SK-N-SH treated with all-trans-retinoic acid at 6 μM for 48 hours (cell line): ENCODE measurements around the gene MLPH.

Source experiments
- ATAC-seq: fragments of 200-7000 bp; cut with Tn5 transposase; 3 replicates; pipeline ENCODE4 v1.9.1; 2020; ENCODE audit warnings: mild to moderate bottlenecking, moderate library complexity
- ARNTL ChIP-seq: fragments of 450-650 bp; formaldehyde crosslinking; IDR thresholded peaks from 2 replicates; pipeline ENCODE4 v1.5.0; 2020; ENCODE audit warnings: low read depth, mild to moderate bottlenecking, moderate library complexity, borderline replicate concordance
- BACH2 ChIP-seq: fragments of 250-450 bp; sonication (Bioruptor Pico); IDR thresholded peaks from 2 replicates; pipeline ENCODE4 v1.9.0; 2021; ENCODE audit warnings: mild to moderate bottlenecking, borderline replicate concordance
- CREB5 ChIP-seq: fragments of 250-450 bp; sonication (Bioruptor Pico); IDR thresholded peaks from 2 replicates; pipeline ENCODE4 v1.5.1; 2020; ENCODE audit warnings: low read depth, mild to moderate bottlenecking, moderate library complexity
- CSDC2 ChIP-seq: fragments of 250-450 bp; sonication (Bioruptor Pico); IDR thresholded peaks from 2 replicates; pipeline ENCODE4 v1.5.0; 2020; ENCODE audit warnings: mild to moderate bottlenecking, moderate library complexity
- CSRNP3 ChIP-seq: fragments of 250-450 bp; sonication (Bioruptor Pico); IDR thresholded peaks from 2 replicates; pipeline ENCODE4 v1.5.1; 2021; ENCODE audit warnings: mild to moderate bottlenecking, moderate library complexity
- ESRRG ChIP-seq: fragments of 250-450 bp; sonication (Bioruptor Pico); IDR thresholded peaks from 2 replicates; pipeline ENCODE4 v1.6.1; 2021; ENCODE audit warnings: mild to moderate bottlenecking
- GLIS3 ChIP-seq: fragments of 250-450 bp; sonication (Bioruptor Pico); IDR thresholded peaks from 2 replicates; pipeline ENCODE4 v1.5.0; 2020; ENCODE audit warnings: mild to moderate bottlenecking, moderate library complexity
- ISL1 ChIP-seq: fragments of 250-450 bp; sonication (Bioruptor Pico); IDR thresholded peaks from 2 replicates; pipeline ENCODE4 v2.1.2; 2022; ENCODE audit warnings: mild to moderate bottlenecking, moderate library complexity
- OSR1 ChIP-seq: fragments of 250-450 bp; sonication (Bioruptor Pico); IDR thresholded peaks from 2 replicates; pipeline ENCODE4 v1.8.0; 2022; ENCODE audit warnings: moderate library complexity, mild to moderate bottlenecking, inconsistent platforms
- PATZ1 ChIP-seq: fragments of 250-450 bp; sonication (Bioruptor Pico); IDR thresholded peaks from 2 replicates; pipeline ENCODE4 v1.8.0; 2020; ENCODE audit warnings: mild to moderate bottlenecking, moderate library complexity, borderline replicate concordance
- POU6F1 ChIP-seq: fragments of 250-450 bp; sonication (Bioruptor Pico); IDR thresholded peaks from 2 replicates; pipeline ENCODE4 v1.8.0; 2021; ENCODE audit warnings: low read depth, mild to moderate bottlenecking, moderate library complexity, borderline replicate concordance
- PPARA ChIP-seq: fragments of 250-450 bp; sonication (Bioruptor Pico); IDR thresholded peaks from 2 replicates; pipeline ENCODE4 v1.5.0; 2020; ENCODE audit warnings: mild to moderate bottlenecking, borderline replicate concordance
- RARB ChIP-seq: fragments of 250-450 bp; sonication (Bioruptor Pico); IDR thresholded peaks from 2 replicates; pipeline ENCODE4 v1.8.0; 2021; ENCODE audit warnings: mild to moderate bottlenecking, moderate library complexity
- SNAI2 ChIP-seq: fragments of 250-450 bp; sonication (Bioruptor Pico); IDR thresholded peaks from 2 replicates; pipeline ENCODE4 v1.5.0; 2020; ENCODE audit warnings: mild to moderate bottlenecking, moderate library complexity
- TCF4 ChIP-seq: fragments of 250-450 bp; sonication (Bioruptor Pico); IDR thresholded peaks from 2 replicates; pipeline ENCODE4 v1.8.0; 2021; ENCODE audit warnings: mild to moderate bottlenecking, moderate library complexity, borderline replicate concordance
- TOX ChIP-seq: fragments of 250-450 bp; sonication (Bioruptor Pico); IDR thresholded peaks from 2 replicates; pipeline ENCODE4 v1.8.0; 2021; ENCODE audit warnings: mild to moderate bottlenecking, moderate library complexity, borderline replicate concordance
- TSHZ2 ChIP-seq: fragments of 250-450 bp; sonication (Bioruptor Pico); IDR thresholded peaks from 2 replicates; pipeline ENCODE4 v1.5.0; 2020; ENCODE audit warnings: mild to moderate bottlenecking, moderate library complexity
- ZC3H10 ChIP-seq: fragments of 250-450 bp; sonication (Bioruptor Pico); IDR thresholded peaks from 2 replicates; pipeline ENCODE4 v1.5.1; 2021; ENCODE audit warnings: mild to moderate bottlenecking, moderate library complexity
- ZFP3 ChIP-seq: fragments of 250-450 bp; sonication (Bioruptor Pico); IDR thresholded peaks from 2 replicates; pipeline ENCODE4 v1.5.0; 2020; ENCODE audit warnings: mild to moderate bottlenecking, moderate library complexity
- ZFP30 ChIP-seq: fragments of 450-650 bp; formaldehyde crosslinking; IDR thresholded peaks from 2 replicates; pipeline ENCODE4 v1.5.0; 2022; ENCODE audit warnings: mild to moderate bottlenecking, moderate library complexity
- ZNF565 ChIP-seq: fragments of 450-650 bp; formaldehyde crosslinking; conservative IDR thresholded peaks from 2 replicates; pipeline ENCODE4 v1.5.0; 2020; ENCODE audit warnings: low read depth, mild to moderate bottlenecking, moderate library complexity
- ZNF70 ChIP-seq: fragments of 450-650 bp; formaldehyde crosslinking; IDR thresholded peaks from 2 replicates; pipeline ENCODE4 v1.5.0; 2020; ENCODE audit warnings: mild to moderate bottlenecking, moderate library complexity
- ZNF8 ChIP-seq: fragments of 450-650 bp; formaldehyde crosslinking; IDR thresholded peaks from 2 replicates; pipeline ENCODE4 v1.5.0; 2020; ENCODE audit warnings: mild to moderate bottlenecking, moderate library complexity

Gene MLPH

GRCh38 chr2:237479747-237480146 lies 7.3 kb upstream of the MLPH start (continued):
- TF ChIP-seq PATZ1 (no peak), TCF4 (CRISPR knock-in tag) (no peak), PPARA (CRISPR knock-in tag) (no peak), ZFP30 (CRISPR knock-in tag) (no peak), GLIS3 (CRISPR knock-in tag) (no peak)
- TF ChIP-seq, all 23 proteins: peak for 0

GRCh38 chr2:237480556-237480955 lies 6.5 kb upstream of the MLPH start:
- no peak for TF ChIP-seq ZNF8
- no peak for TF ChIP-seq POU6F1 (CRISPR knock-in tag)
- TF ChIP-seq TCF4 (CRISPR knock-in tag), result no peak
- TF ChIP-seq PATZ1, result no peak
- no peak for TF ChIP-seq GLIS3 (CRISPR knock-in tag)
- TF ChIP-seq ZFP3, result no peak
- no peak for TF ChIP-seq TOX (CRISPR knock-in tag)
- no peak for TF ChIP-seq ZNF565 (CRISPR knock-in tag)
- no peak for TF ChIP-seq BACH2 (CRISPR knock-in tag)
- no peak for TF ChIP-seq ARNTL (CRISPR knock-in tag)
- no peak for TF ChIP-seq PPARA (CRISPR knock-in tag)
- no peak for TF ChIP-seq CSRNP3
- no peak for TF ChIP-seq ZC3H10 (CRISPR knock-in tag)
- no peak for TF ChIP-seq SNAI2 (CRISPR knock-in tag)
- no peak for TF ChIP-seq ISL1 (CRISPR knock-in tag)
- TF ChIP-seq TSHZ2 (CRISPR knock-in tag), result no peak
- no peak for TF ChIP-seq ESRRG (CRISPR knock-in tag)
- TF ChIP-seq OSR1, result no peak
- TF ChIP-seq RARB (CRISPR knock-in tag), result no peak
- no peak for ATAC-seq

GRCh38 chr2:237480988-237481525 lies 6.0 kb upstream of the MLPH start:
- no peak for ATAC-seq
- TF ChIP-seq PPARA (CRISPR knock-in tag) (no peak), BACH2 (CRISPR knock-in tag) (no peak), ZNF70 (CRISPR knock-in tag) (no peak), TCF4 (CRISPR knock-in tag) (no peak), ZFP30 (CRISPR knock-in tag) (no peak), ESRRG (CRISPR knock-in tag) (no peak), ZFP3 (no peak), ZC3H10 (CRISPR knock-in tag) (no peak), CSDC2 (CRISPR knock-in tag) (no peak), RARB (CRISPR knock-in tag) (no peak), PATZ1 (no peak), CREB5 (CRISPR knock-in tag) (no peak), OSR1 (no peak), ISL1 (CRISPR knock-in tag) (no peak)
